Glutamatergic neuron (in vitro differentiated cells): ENCODE measurements around the gene ZNF264. TPM values are rescaled to one million over a fixed set of nuclear protein-coding genes. Genes with fewer than 3 reads are reported as not detected.
"Not testable (repeated sequence)": the region's sequence is repeated elsewhere in the genome, so short reads cannot be mapped to it uniquely, and the experiment has no call there.

ENCODE experiments used
- DNase-seq: peaks from one replicate; pipeline ENCODE4 v3.0.0; 2022
- H3K27ac Mint-ChIP-seq: one replicate; pipeline ENCODE4 v1.8.0; 2020; ENCODE audit warnings: mild to moderate bottlenecking, mixed read lengths, inconsistent platforms; ENCODE audit not compliant: unreplicated experiment
- H3K27me3 Mint-ChIP-seq: one replicate; pipeline ENCODE4 v1.8.0; 2020; ENCODE audit warnings: mild to moderate bottlenecking, moderate library complexity, mixed read lengths, inconsistent platforms; ENCODE audit not compliant: unreplicated experiment
- H3K36me3 Mint-ChIP-seq: one replicate; pipeline ENCODE4 v1.8.0; 2020; ENCODE audit warnings: mild to moderate bottlenecking, mixed read lengths, inconsistent platforms; ENCODE audit not compliant: unreplicated experiment
- H3K4me1 Mint-ChIP-seq: one replicate; pipeline ENCODE4 v1.8.0; 2020; ENCODE audit warnings: mild to moderate bottlenecking, low read depth, mixed read lengths, inconsistent platforms; ENCODE audit not compliant: unreplicated experiment
- H3K4me3 Mint-ChIP-seq: one replicate; pipeline ENCODE4 v1.8.0; 2020; ENCODE audit warnings: mild to moderate bottlenecking, mixed read lengths, inconsistent platforms; ENCODE audit not compliant: unreplicated experiment
- H3K9me3 Mint-ChIP-seq: one replicate; pipeline ENCODE4 v1.8.0; 2020; ENCODE audit warnings: mild to moderate bottlenecking, moderate library complexity, mixed read lengths, inconsistent platforms; ENCODE audit not compliant: unreplicated experiment
- total RNA-seq: library from RNA; stranded (reverse); fragmentation: NEBNext Ultra II Directional; extraction: Animal tissue kit (Norgen Biotek cat#: 25700); gene quantifications from one replicate; pipeline ENCODE4 v1.2.1, GENCODE V29; 2021; ENCODE audit not compliant: unreplicated experiment
- TF ChIP-seq, protein P1 (sequence below): fragments of 200-600 bp; sonication (generic); IDR thresholded peaks from one replicate; pipeline ENCODE4 v1.5.0; 2021; ENCODE audit not compliant: partially characterized antibody, unreplicated experiment

ZNF264 gene
- total RNA-seq, 1 donor from 2014 or later: 37.8 TPM

GRCh38 chr19:57244513-57244912 lies 53.2 kb downstream of the ZNF264 start:
- no peak for DNase-seq
- Mint-ChIP-seq H3K4me1 (peaks cover 5% of the 10 kb centered on the region), H3K36me3 (peaks cover 5% of the 10 kb centered on the region), H3K27ac (no peak overlapping the region), H3K27me3 (peaks cover 2% of the 10 kb centered on the region), H3K4me3 (no peak overlapping the region), H3K9me3 (no peaks in the 10 kb centered on the region)
- TF ChIP-seq, protein P1, sequence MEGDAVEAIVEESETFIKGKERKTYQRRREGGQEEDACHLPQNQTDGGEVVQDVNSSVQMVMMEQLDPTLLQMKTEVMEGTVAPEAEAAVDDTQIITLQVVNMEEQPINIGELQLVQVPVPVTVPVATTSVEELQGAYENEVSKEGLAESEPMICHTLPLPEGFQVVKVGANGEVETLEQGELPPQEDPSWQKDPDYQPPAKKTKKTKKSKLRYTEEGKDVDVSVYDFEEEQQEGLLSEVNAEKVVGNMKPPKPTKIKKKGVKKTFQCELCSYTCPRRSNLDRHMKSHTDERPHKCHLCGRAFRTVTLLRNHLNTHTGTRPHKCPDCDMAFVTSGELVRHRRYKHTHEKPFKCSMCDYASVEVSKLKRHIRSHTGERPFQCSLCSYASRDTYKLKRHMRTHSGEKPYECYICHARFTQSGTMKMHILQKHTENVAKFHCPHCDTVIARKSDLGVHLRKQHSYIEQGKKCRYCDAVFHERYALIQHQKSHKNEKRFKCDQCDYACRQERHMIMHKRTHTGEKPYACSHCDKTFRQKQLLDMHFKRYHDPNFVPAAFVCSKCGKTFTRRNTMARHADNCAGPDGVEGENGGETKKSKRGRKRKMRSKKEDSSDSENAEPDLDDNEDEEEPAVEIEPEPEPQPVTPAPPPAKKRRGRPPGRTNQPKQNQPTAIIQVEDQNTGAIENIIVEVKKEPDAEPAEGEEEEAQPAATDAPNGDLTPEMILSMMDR: no peak

DNA sequence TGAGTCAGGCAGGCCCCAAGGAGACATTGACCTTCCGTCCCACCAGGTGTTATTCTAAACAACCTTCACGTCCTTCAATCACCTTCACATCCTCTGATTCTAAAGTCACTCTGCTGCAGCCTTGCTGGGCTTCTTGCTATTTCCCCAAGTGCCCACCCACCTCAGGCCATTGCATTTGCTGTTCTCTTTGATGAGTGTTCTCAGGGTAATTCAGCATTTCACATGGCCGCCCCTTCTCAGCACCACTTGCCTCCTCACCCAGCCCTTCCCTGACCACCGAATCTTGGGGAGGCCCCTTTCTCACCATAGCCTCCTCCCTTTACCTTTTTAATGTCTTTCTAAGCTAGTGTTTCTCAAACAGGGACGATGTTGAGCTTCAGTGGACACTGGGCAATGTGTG lies 53.8 kb downstream of the ZNF264 start:
- Mint-ChIP-seq H3K9me3 (no peaks in the 10 kb centered on the region), H3K4me3 (no peak overlapping the region), H3K36me3 (peaks cover 5% of the 10 kb centered on the region), H3K27me3 (peaks cover 2% of the 10 kb centered on the region), H3K27ac (no peak overlapping the region), H3K4me1 (peaks cover 5% of the 10 kb centered on the region)
- DNase-seq: no peak
- TF ChIP-seq, protein P1: no peak

DNA sequence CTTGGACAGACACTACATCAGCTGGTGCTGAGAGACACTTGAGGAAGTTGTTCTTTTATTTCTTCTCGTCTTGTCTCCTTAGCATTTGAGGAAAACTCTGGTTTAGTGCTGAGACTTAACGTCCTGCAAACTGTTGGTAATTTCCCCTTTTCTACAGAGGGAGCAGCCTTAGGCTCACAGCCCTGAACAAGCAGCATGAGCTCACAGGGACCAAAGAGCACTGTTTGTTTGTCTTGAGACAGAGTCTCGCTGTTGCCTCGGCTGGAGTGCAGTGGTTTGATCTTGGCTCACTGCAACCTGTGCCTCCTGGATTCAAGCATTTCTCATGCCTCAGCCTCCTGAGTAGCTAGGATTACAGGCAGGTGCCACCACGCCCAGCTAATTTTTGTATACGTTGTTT lies 54.7 kb downstream of the ZNF264 start:
- DNase-seq: no peak
- H3K4me1 Mint-ChIP-seq: peaks cover 5% of the 10 kb centered on the region
- TF ChIP-seq, protein P1: no peak
- H3K4me3 Mint-ChIP-seq: no peak overlapping the region
- peaks cover 2% of the 10 kb centered on the region for H3K27me3 Mint-ChIP-seq
- peaks cover 5% of the 10 kb centered on the region for H3K36me3 Mint-ChIP-seq
- no peaks in the 10 kb centered on the region for H3K9me3 Mint-ChIP-seq
- no peak overlapping the region for H3K27ac Mint-ChIP-seq

DNA sequence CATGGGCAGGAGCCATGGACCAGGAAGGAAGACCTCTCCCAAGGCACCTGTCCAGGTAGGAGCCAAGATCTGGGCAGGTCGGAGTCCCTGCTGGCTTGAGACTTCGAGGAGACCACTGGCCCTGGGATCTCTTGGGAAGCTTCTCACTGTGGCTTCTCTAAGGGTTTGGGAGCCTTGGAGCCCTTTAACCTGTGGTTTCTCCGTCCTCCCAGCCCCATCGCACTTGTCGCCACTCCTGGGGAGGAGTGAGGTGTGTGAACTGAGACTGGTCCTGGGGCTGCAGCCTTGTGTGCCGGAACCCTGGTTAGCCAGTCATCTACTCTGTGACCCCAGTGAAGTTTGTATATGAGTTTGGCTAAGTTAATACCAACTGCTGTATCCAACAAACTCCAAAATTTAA lies 57.3 kb downstream of the ZNF264 start:
- Mint-ChIP-seq H3K36me3 (peaks cover 5% of the 10 kb centered on the region), H3K27ac (no peak overlapping the region), H3K9me3 (no peaks in the 10 kb centered on the region), H3K4me3 (no peak overlapping the region), H3K4me1 (no peaks in the 10 kb centered on the region), H3K27me3 (no peaks in the 10 kb centered on the region)
- no peak for DNase-seq
- TF ChIP-seq, protein P1: no peak

- Mint-ChIP-seq H3K27ac (no peak overlapping the region), H3K4me1 (no peaks in the 10 kb centered on the region), H3K36me3 (peaks cover 5% of the 10 kb centered on the region), H3K9me3 (no peaks in the 10 kb centered on the region), H3K4me3 (no peak overlapping the region), H3K27me3 (no peaks in the 10 kb centered on the region)
- TF ChIP-seq, protein P1: no peak
- no peak for DNase-seq
These were observed 58.0 kb downstream of the ZNF264 start for GRCh38 chr19:57249329-57249728.

DNA sequence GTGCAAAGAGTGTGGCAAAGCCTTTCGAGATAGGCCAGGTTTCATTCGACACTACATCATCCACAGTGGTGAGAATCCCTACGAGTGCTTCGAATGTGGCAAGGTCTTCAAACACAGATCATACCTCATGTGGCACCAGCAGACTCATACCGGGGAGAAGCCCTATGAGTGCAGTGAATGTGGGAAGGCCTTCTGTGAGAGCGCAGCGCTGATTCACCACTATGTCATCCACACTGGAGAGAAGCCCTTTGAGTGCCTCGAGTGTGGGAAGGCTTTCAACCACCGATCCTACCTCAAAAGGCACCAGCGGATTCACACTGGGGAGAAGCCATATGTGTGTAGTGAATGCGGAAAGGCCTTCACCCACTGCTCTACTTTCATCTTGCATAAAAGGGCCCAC lies 62.5 kb downstream of the ZNF264 start:
- H3K36me3 Mint-ChIP-seq, H3K4me1 Mint-ChIP-seq, H3K4me3 Mint-ChIP-seq, H3K9me3 Mint-ChIP-seq, H3K27me3 Mint-ChIP-seq, H3K27ac Mint-ChIP-seq, DNase-seq: not testable (repeated sequence)
